HL-60 (cell line): ENCODE results near the gene PDE4B.

ENCODE experiments used
- DNase-seq, 2 experiments: peaks; one replicate each; pipeline ENCODE4 v3.0.0-alpha.2; 2010 to 2020; ENCODE audit warnings: low read depth in 1 of 2, low spot score in 1 of 2
- H3K27ac ChIP-seq: fragments of 250-450 bp; sonication (Bioruptor Pico); replicated peaks from 2 replicates; pipeline ENCODE4 v1.5.1; 2020; ENCODE audit warnings: mild to moderate bottlenecking, moderate library complexity
- H3K27me3 ChIP-seq: fragments of 250-450 bp; sonication (Bioruptor Pico); 2 replicates; pipeline ENCODE4 v1.5.1; 2021; ENCODE audit warnings: mild to moderate bottlenecking, moderate library complexity; ENCODE audit not compliant: insufficient read depth, poor library complexity, severe bottlenecking
- H3K4me3 ChIP-seq: replicated peaks from 2 replicates; pipeline ENCODE4 v1.5.1; 2011; ENCODE audit warnings: mild to moderate bottlenecking, control low read depth, low read length; ENCODE audit not compliant: insufficient read depth
- GABPA ChIP-seq: IDR thresholded peaks from 2 replicates; pipeline ENCODE4 v1.6.1; 2012; ENCODE audit warnings: low read depth
- POLR2AphosphoS5 ChIP-seq: IDR thresholded peaks from 2 replicates; pipeline ENCODE4 v1.6.1; 2012; ENCODE audit warnings: low read depth
- SPI1 ChIP-seq: IDR thresholded peaks from 2 replicates; pipeline ENCODE4 v1.6.1; 2012; ENCODE audit warnings: low read depth, mild to moderate bottlenecking, borderline replicate concordance
- TF ChIP-seq, protein P1 (sequence below): IDR thresholded peaks from 2 replicates; pipeline ENCODE4 v1.6.1; 2012; ENCODE audit warnings: low read depth; ENCODE audit not compliant: insufficient replicate concordance
- TF ChIP-seq, protein P2 (sequence below): IDR thresholded peaks from one replicate; pipeline ENCODE4 v1.5.1; 2011; ENCODE audit warnings: low read length, control low read depth, inconsistent platforms; ENCODE audit not compliant: insufficient read depth

The PDE4B gene

DNA sequence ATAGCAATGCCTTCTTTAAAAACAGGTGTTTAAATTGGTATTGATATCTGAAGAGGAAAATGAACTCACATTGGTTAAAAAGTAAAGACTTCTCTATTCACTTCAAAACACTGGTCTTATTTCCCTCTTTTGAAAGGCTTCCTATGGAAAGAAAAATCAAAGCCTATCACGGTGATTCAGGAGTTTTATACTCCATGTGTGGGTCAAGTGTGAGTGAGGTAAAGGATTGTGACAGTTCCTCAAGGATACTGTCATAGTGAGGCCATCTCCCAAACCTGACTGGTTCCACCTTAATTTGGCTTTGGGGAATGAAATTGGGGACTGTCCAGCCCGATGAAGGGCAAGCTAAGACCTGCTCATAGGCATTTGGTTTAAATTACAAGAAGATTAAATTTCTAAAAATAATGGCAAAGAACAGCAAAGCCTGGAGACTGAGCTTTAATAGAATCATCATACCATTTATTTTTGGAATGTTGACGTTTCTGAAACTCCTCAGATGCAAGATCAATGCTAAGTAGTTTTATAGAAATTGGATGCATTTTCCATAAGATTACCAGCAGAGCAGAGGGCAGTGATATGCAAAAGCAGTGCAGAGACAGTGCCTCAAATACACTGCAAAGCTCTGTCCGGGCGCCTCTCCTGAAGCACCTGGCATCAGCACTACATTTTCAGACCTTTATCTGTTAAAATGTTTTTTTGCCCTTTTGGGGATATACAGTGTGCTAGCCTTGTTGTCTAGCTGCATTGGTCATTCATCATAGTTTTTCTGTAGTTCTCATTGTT is 439.2 kb downstream of the PDE4B start:
- no peak overlapping the region for H3K27ac ChIP-seq
- peaks cover 2% of the 10 kb centered on the region for H3K27me3 ChIP-seq
- TF ChIP-seq GABPA (no peak), POLR2AphosphoS5 (no peak), SPI1 (no peak)
- TF ChIP-seq, protein P1, sequence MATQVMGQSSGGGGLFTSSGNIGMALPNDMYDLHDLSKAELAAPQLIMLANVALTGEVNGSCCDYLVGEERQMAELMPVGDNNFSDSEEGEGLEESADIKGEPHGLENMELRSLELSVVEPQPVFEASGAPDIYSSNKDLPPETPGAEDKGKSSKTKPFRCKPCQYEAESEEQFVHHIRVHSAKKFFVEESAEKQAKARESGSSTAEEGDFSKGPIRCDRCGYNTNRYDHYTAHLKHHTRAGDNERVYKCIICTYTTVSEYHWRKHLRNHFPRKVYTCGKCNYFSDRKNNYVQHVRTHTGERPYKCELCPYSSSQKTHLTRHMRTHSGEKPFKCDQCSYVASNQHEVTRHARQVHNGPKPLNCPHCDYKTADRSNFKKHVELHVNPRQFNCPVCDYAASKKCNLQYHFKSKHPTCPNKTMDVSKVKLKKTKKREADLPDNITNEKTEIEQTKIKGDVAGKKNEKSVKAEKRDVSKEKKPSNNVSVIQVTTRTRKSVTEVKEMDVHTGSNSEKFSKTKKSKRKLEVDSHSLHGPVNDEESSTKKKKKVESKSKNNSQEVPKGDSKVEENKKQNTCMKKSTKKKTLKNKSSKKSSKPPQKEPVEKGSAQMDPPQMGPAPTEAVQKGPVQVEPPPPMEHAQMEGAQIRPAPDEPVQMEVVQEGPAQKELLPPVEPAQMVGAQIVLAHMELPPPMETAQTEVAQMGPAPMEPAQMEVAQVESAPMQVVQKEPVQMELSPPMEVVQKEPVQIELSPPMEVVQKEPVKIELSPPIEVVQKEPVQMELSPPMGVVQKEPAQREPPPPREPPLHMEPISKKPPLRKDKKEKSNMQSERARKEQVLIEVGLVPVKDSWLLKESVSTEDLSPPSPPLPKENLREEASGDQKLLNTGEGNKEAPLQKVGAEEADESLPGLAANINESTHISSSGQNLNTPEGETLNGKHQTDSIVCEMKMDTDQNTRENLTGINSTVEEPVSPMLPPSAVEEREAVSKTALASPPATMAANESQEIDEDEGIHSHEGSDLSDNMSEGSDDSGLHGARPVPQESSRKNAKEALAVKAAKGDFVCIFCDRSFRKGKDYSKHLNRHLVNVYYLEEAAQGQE, result no peak
- TF ChIP-seq, protein P2, sequence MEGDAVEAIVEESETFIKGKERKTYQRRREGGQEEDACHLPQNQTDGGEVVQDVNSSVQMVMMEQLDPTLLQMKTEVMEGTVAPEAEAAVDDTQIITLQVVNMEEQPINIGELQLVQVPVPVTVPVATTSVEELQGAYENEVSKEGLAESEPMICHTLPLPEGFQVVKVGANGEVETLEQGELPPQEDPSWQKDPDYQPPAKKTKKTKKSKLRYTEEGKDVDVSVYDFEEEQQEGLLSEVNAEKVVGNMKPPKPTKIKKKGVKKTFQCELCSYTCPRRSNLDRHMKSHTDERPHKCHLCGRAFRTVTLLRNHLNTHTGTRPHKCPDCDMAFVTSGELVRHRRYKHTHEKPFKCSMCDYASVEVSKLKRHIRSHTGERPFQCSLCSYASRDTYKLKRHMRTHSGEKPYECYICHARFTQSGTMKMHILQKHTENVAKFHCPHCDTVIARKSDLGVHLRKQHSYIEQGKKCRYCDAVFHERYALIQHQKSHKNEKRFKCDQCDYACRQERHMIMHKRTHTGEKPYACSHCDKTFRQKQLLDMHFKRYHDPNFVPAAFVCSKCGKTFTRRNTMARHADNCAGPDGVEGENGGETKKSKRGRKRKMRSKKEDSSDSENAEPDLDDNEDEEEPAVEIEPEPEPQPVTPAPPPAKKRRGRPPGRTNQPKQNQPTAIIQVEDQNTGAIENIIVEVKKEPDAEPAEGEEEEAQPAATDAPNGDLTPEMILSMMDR, result no peak
- no peak overlapping the region for H3K4me3 ChIP-seq
- no peak for DNase-seq

DNA sequence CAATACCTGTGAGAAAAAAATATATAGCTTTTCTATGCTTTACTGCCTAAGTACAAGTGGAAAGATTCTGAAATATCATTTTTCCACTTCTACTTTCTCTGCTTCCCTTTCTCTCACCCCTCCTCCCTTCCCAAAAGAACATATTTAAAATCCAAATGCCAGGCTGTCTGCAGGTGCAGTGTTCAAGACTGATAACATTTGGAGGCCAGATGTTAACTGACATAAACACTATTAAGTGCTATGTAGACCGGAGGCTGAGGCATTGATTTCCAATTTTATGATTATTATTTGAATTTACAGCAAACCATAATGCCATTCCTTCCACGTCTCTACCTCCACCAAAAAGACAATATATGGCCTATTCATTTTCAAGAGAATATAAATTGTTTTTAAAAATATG is 444.3 kb downstream of the PDE4B start:
- no peak overlapping the region for H3K4me3 ChIP-seq
- H3K27ac ChIP-seq, result no peak overlapping the region
- DNase-seq, result no peak
- TF ChIP-seq, protein P2, result no peak
- TF ChIP-seq POLR2AphosphoS5 (no peak), SPI1 (no peak), GABPA (no peak)
- TF ChIP-seq, protein P1, result no peak
- H3K27me3 ChIP-seq, result peaks cover 2% of the 10 kb centered on the region

DNA sequence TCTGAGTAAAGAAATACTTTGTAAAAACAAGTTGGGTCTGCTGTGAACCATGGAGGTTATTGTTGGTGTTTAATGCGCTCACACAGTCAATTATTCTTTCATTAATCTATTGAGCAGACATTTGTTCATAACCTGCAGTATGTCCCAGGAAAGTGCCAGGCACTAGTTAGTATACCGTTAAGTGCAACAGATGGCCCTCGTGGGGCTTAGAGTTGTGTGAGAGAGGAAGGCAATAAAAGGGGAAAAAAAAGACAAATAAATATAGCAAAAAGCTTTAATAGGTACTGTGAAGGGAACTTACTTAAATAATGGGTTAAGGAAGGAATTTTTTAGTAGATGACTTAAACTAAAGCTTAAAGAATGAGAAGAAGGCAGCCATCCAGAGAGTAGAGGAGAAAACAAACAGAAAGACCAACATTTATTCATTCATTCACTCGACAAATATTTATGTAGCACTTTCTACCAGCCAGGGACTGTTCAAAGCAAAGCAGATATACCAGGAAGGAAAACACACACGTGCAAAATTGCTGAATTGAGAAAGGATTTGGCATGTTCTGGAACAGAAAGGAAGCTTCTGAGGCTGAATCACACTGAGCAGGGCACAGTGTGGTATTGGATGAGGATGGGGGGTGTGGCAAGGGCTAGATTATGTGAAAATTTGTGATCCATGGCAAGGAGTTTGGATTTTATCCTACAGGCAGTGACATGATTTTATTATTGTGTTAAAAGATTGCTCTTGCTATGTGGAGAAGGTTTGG is 445.2 kb downstream of the PDE4B start:
- Histone ChIP-seq H3K4me3 (no peak overlapping the region), H3K27me3 (peaks cover 2% of the 10 kb centered on the region), H3K27ac (no peak overlapping the region)
- DNase-seq, result no peak
- TF ChIP-seq SPI1 (no peak), GABPA (no peak), POLR2AphosphoS5 (no peak)
- TF ChIP-seq, protein P1, result no peak
- TF ChIP-seq, protein P2, result no peak
